Mucosa of descending colon (tissue), 3 donors: ENCODE measurements around the gene ST3GAL6. TPM values are rescaled to one million over a fixed set of nuclear protein-coding genes. Genes with fewer than 3 reads are reported as not detected.

Experiments
- ATAC-seq: fragments of 200-7000 bp; cut with Tn5 transposase; one replicate; pipeline ENCODE4 v1.9.1; 2020; ENCODE audit warnings: mild to moderate bottlenecking, moderate library complexity
- DNase-seq, 3 donors: peaks; one replicate each; pipeline ENCODE4 v3.0.0-alpha.2; 2020
- H3K36me3 ChIP-seq: fragments of 200-600 bp; one replicate; pipeline ENCODE4 v1.8.0; 2021; ENCODE audit warnings: low read depth, mild to moderate bottlenecking
- H3K4me1 ChIP-seq: fragments of 200-600 bp; one replicate; pipeline ENCODE4 v1.8.0; 2021; ENCODE audit warnings: low read depth, mild to moderate bottlenecking
- H3K4me3 ChIP-seq: fragments of 200-600 bp; one replicate; pipeline ENCODE4 v1.8.0; 2021; ENCODE audit warnings: mild to moderate bottlenecking
- H3K9me3 ChIP-seq: fragments of 200-600 bp; one replicate; pipeline ENCODE4 v1.8.0; 2021; ENCODE audit warnings: mild to moderate bottlenecking
- CTCF ChIP-seq: fragments of 200-600 bp; IDR thresholded peaks from one replicate; pipeline ENCODE4 v1.8.0; 2022; ENCODE audit warnings: antibody characterized with exemption, mild to moderate bottlenecking
- intact Hi-C, 2 donors: fragments of 100-400 bp; cut with DNase I in 1 of 2; cut with micrococcal nuclease in 1 of 2; formaldehyde crosslinking; loops; one replicate each; pipeline versions ENCODE4 v1.11.0 to v1.11.1; 2022; cut with DNase I, micrococcal nuclease
- total RNA-seq, 3 donors: library from RNA; stranded (reverse); fragmentation: NEBNext Ultra II Directional in 2 of 3; extraction: Animal tissue kit (Norgen Biotek cat#: 25700) in 2 of 3; gene quantifications; one replicate each; pipeline versions ENCODE4 v1.2.1 to v1.2.4, GENCODE V29; 2021 to 2023
- donor health status: DM: no; HTN: no; CAD: no; lungs with moderate emphysema.
- donor health status: DM: no; HTN: no; CAD: no.
- donor health status: DM: no; HTN: yes; CAD: no.

ST3GAL6 gene
- total RNA-seq, 3 donors from 2014 or later = 1.4 to 10.9 (median 2.3) TPM

- Histone ChIP-seq H3K9me3 (no peaks in the 10 kb centered on the region), H3K4me3 (no peak overlapping the region), H3K4me1 (no peaks in the 10 kb centered on the region), H3K36me3 (no peaks in the 10 kb centered on the region)
- ATAC-seq = no peak
- no peak for DNase-seq
- TF ChIP-seq CTCF = no peak
- intact Hi-C loops = no loop called here
Observed at GRCh38 chr3:98761643-98762229, 1.4 kb upstream of the ST3GAL6 start.

GRCh38 chr3:98763819-98764418, 779 bp downstream of the ST3GAL6 start:
- intact Hi-C loops = no loop called here
- no peak for ATAC-seq
- Histone ChIP-seq H3K9me3 (no peaks in the 10 kb centered on the region), H3K36me3 (no peaks in the 10 kb centered on the region), H3K4me1 (no peaks in the 10 kb centered on the region), H3K4me3 (no peak overlapping the region)
- DNase-seq = no peak
- TF ChIP-seq CTCF = no peak

- DNase-seq = no peak
- Histone ChIP-seq H3K4me1 (no peaks in the 10 kb centered on the region), H3K4me3 (no peak overlapping the region), H3K36me3 (no peaks in the 10 kb centered on the region), H3K9me3 (no peaks in the 10 kb centered on the region)
- ATAC-seq = no peak
- TF ChIP-seq CTCF = no peak
- intact Hi-C loops = no loop called here
Observed at GRCh38 chr3:98764472-98764884, 1.3 kb downstream of the ST3GAL6 start.

GRCh38 chr3:98765721-98766120, 2.6 kb downstream of the ST3GAL6 start:
- Histone ChIP-seq H3K4me3 (no peak overlapping the region), H3K36me3 (no peaks in the 10 kb centered on the region), H3K9me3 (no peaks in the 10 kb centered on the region), H3K4me1 (no peaks in the 10 kb centered on the region)
- intact Hi-C loops = no loop called here
- ATAC-seq (no peak), DNase-seq (no peak)
- TF ChIP-seq CTCF = no peak

- H3K4me3 ChIP-seq = no peak overlapping the region
- TF ChIP-seq CTCF = no peak
- H3K4me1 ChIP-seq = no peaks in the 10 kb centered on the region
- intact Hi-C loops = no loop called here
- no peaks in the 10 kb centered on the region for H3K36me3 ChIP-seq
- ATAC-seq (no peak), DNase-seq (no peak)
- H3K9me3 ChIP-seq = no peaks in the 10 kb centered on the region
Observed at GRCh38 chr3:98766924-98767323, 3.8 kb downstream of the ST3GAL6 start.

GRCh38 chr3:98768961-98769360, 5.8 kb downstream of the ST3GAL6 start:
- DNase-seq (no peak), ATAC-seq (no peak)
- Histone ChIP-seq H3K4me3 (no peak overlapping the region), H3K4me1 (no peaks in the 10 kb centered on the region), H3K36me3 (no peaks in the 10 kb centered on the region), H3K9me3 (no peaks in the 10 kb centered on the region)
- no peak for TF ChIP-seq CTCF
- intact Hi-C loops = no loop called here
